CD4-positive, alpha-beta T cell treated with Interleukin-17A for 1 hour (primary cell): ENCODE results near the gene TGM2.

ENCODE experiments used
- DNase-seq: peaks from one replicate; pipeline ENCODE4 v3.0.0-alpha.2; 2020

The TGM2 gene

GRCh38 chr20:38198238-38198861 is 33.3 kb upstream of the TGM2 start:
- no peak for DNase-seq

GRCh38 chr20:38197619-38198018 is 32.5 kb upstream of the TGM2 start:
- no peak for DNase-seq

DNA sequence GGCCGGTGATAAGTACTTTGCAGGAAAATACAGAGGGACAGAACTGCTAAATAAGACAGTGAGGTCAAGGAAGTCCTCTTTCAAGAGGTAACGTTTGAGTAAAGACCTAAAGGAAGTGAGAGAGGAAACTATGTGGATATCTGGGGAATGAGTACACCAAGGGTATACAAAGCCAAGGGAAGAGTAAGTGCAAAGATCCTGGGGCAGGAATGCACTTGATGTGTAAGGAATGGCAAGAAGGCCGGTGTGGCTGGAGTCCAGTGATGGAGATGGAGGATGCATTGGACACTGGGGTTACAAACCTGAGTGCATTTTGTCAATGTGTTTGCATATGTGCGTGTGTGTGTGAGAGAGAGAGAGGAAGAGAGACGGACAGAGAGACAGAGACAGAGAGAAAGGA is 32.1 kb upstream of the TGM2 start:
- DNase-seq: no peak

- DNase-seq: peak; percentile 16
Measured at GRCh38 chr20:38196592-38196991, 31.5 kb upstream of the TGM2 start.

DNA sequence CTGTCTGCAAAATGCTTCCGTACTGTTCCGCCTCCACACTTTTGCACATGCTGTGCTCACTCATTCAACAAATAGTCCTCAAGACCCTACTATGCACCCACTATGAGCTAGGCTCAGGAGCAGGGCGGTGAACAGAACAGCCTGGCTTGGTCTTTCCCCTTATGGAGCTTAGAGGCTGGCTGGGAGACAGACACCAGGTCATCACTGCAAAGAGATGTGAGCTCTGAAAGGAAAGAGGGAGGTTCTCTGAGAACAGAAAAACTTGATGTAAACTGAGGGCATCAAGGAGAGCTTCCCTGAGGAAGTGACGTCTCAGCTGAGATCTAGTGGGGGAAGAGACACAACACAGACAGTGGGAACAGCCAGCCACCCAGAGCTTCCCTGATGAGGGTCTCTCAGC is 31.0 kb upstream of the TGM2 start:
- DNase-seq: no peak

- no peak for DNase-seq
Measured at GRCh38 chr20:38195521-38195920, 30.5 kb upstream of the TGM2 start.

DNA sequence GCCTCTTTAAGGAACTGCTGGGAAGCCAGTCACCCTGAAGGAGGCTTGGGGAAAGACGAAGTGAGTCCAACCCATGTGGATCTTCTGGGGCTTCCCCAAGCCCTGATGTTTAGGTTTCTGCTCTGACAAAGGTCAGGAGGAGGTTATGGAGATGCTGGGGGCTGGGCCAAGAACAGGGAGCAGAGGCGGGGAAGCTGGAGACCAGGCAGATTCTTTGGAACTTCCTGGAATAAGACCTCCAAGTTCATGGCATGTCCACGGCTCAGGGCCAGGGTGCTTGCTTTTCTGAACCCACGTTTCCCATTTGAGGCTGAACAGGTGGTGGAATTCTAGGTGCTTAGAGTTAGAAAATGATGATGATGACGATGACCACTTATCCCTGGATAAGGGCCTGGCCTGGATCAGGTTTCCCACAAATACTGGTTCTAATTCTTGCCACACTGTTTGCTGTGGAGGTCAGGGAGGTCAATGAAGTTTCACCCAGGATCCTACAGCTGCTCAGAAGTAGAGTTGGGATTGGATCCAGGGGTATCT is 30.0 kb upstream of the TGM2 start:
- DNase-seq: no peak

GRCh38 chr20:38193586-38194105 is 28.6 kb upstream of the TGM2 start:
- DNase-seq: no peak

DNA sequence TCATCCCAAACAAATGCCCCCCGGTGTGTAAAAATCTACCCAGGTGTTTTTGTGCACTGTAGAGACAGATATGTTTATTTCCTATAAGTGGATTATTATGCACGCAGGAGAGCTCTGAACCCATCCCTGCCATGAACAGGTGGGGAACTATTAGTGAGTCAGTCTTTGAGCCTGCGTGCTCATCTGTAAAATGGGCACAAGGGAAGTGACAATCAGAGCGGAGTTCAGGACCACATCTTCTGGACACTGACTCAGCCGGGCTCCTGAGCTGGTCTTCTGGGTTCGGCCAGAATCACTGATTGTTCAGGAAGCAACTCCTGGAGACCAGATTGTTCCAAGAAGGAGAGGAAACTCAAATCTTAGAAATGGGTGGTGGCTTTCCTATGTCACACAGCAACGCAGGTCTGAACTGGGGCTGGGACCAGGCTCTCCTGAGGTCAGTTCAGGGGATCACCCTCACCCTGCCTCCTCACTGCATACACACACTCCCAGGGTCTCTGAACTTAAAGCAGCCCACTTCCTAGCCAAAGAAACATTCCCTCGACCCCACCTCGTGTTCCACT is 27.3 kb upstream of the TGM2 start:
- DNase-seq: no peak

- DNase-seq: no peak
Measured at GRCh38 chr20:38191654-38192053, 26.6 kb upstream of the TGM2 start.

- DNase-seq: no peak
Measured at GRCh38 chr20:38190936-38191371, 25.9 kb upstream of the TGM2 start.

- DNase-seq: no peak
Measured at GRCh38 chr20:38190166-38190565, 25.1 kb upstream of the TGM2 start.

GRCh38 chr20:38187517-38187916 is 22.4 kb upstream of the TGM2 start:
- no peak for DNase-seq

DNA sequence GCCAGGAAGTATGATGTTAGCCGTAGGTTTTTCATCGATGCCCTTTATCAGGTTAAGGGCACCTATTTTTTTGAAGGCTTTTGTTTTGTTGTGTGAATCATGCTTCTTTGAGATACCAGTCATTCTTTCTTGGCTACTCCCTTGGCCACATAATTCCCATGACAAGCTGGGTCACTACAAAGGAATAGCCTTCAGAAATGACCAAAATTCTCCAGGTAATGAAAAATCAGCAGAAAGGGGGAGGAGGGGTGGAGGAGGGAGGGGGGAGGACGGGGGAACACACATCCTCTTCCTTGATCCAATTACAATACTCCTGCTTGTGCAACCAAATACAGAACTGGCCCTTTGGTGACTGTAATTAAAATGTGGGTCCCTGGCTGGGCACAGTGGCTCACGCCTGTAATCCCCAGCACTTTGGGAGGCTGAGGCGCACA is 21.7 kb upstream of the TGM2 start:
- DNase-seq: no peak

DNA sequence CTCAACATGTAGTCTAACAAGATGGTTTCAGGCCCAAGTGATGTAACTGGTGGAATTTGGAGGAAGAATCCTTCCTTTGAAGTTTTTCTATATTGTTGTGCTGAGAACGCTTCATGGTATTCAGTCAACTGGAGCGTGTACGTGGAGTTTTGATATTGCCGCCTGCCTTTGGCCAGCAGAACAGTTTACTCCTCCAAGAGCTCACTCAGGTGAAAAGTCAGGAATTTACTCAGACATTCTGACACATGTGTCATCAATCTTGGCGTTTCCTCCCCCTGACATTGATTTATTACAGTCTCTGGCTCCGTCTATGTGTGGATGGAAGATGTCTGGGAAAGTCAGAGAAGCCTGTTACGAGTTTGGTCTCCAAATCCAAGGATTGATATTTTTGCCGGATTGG is 19.0 kb upstream of the TGM2 start:
- DNase-seq: no peak

- DNase-seq: no peak
Measured at GRCh38 chr20:38181971-38182370, 16.9 kb upstream of the TGM2 start.

- no peak for DNase-seq
Measured at GRCh38 chr20:38181207-38181801, 16.2 kb upstream of the TGM2 start.

DNA sequence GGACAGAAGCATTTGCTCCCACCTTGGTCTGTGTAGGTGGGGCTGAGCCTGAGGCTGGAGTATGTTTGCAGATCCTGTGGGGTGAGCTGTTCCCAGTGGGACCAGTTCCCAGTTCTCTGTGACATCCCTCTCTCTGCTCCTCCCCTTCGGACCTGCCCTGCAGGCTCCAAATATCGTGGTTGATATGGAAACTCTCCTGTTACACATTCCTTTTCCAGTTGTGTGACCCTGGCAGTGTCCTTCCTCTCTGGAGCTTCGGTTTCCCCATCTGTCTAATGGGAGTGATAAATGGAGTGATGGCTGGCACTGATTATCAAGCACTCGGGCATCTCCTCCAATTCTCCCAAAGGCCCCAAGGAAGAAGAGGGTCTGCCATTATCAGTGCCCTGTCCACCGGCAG is 15.7 kb upstream of the TGM2 start:
- DNase-seq: no peak

DNA sequence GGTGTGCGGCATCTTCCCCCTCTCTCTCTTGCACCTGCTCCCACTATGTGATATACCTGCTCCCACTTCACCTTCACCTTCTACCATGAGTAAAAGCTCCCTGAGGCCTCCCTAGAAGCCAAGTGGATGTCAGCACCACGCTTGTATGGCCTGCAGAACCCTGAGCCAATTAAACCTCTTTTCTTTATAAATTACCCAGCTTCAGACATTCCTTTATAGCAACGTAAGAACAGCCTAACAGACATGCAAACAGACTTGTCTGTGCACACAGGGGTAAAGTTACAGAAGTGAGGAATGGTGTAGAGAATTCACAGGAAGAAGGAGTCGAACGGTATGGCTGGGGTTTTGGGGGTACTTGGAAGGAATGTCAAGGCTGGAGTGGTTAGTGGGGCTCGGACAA is 14.8 kb upstream of the TGM2 start:
- no peak for DNase-seq

DNA sequence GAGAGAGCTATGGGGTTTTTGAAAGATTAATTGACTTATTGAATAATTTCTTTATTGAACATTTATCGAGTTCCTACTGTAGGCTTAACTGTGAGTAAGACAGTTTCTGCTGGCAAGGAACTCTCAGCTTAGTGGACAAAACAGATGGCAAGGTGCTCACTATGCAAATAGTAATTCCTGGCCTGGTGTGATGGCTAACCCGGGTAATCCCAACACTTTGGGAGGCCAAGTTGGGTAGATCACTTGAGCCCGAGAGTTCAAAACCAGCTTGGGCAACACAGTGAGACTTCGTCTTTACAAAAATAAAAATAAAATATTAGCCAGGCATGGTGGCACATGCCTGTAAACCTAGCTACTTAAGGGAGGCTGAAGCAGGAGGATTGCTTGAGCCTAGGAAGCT is 13.5 kb upstream of the TGM2 start:
- DNase-seq: no peak

- no peak for DNase-seq
Measured at GRCh38 chr20:38178065-38178491, 13.0 kb upstream of the TGM2 start.

DNA sequence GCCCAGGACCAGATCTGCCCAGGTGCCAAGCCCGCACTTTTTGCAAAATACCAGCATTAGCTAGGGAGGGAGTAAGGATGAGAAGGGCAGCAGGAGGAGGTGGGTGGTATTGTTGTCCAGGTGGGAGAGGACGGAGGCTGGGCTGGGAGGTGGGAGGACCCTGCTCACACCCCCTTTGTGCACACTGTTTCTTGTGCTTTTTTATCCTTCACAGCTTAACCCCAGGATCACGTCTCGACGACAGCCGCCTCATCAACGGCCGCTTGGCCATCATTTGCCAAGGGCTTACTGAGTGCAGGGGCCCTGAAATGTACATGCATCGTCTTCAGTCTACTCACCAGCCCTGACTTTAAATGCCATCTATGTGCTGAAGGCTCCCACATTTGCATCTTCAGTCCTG is 12.1 kb upstream of the TGM2 start:
- DNase-seq: no peak

DNA sequence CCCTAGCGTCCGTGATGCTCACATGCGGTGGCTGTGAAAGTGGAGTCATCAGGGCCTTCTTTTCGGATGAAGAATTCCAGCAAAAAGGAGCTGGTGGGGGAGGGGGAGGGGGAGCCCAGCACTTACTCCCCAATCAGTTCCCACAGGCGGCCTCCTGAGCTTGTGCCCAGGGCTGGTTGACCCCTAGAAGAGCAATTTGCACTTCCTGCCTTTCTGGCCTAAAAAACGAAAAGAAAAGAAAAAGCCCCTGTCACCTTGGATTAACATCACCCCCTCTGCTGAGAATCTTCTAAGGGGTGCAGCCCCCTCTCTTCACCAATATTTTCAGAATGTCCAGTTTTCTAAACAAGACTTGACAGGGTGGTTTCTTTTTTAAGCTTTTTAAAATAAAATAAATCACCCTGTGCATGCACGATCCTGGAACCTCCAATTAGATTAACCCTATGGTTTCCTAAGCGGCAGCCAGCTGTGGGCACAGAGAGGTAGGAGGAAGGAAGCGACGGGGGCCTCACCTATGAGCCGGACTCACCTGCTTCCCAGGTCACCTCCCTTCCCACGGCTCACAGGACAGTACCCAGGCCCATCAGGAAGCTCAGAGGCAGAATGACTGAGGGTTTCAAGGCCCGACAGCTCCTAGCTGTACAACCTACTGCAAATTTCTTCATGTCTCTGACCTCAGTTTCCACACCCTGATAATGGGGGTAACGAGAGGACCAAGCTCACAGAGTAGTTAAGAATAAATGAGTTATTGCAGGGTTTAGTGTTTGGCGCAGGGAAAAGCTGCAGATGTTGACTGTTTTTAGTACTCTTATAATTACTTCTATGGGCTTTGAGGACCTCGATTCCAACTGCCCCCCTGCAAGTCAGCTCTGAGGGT is 10.5 kb upstream of the TGM2 start:
- no peak for DNase-seq
